Psoas muscle (tissue), 8 donors: ENCODE results near the gene TOR1B. TPM values are rescaled to one million over a fixed set of nuclear protein-coding genes. Genes with fewer than 3 reads are reported as not detected.
"Not testable (repeated sequence)": the region's sequence is repeated elsewhere in the genome, so short reads cannot be mapped to it uniquely, and the experiment has no call there.

Experiments used
- ATAC-seq, 4 donors: fragments of 200-7000 bp; cut with Tn5 transposase; one replicate each; pipeline ENCODE4 v1.9.1; 2020; ENCODE audit warnings: moderate library complexity in 3 of 4, mild to moderate bottlenecking in 2 of 4
- DNase-seq, 2 donors: peaks; one replicate each; pipeline ENCODE4 v3.0.0-alpha.2; 2020
- H3K27ac ChIP-seq: fragments of 200-600 bp; one replicate; pipeline ENCODE4 v1.8.0; 2022
- H3K27me3 ChIP-seq, 3 donors: fragments of 200-600 bp in 1 of 3; one replicate each; pipeline versions ENCODE4 v1.6.1 to v1.8.0; 2013 to 2022; ENCODE audit warnings: low read length in 2 of 3, mild to moderate bottlenecking in 2 of 3, moderate library complexity in 1 of 3; ENCODE audit not compliant: insufficient read depth in 3 of 3
- H3K36me3 ChIP-seq, 2 donors: fragments of 200-600 bp in 1 of 2; one replicate each; pipeline versions ENCODE4 v1.6.1 to v1.8.0; 2013 to 2022; ENCODE audit warnings: low read depth in 1 of 2, mild to moderate bottlenecking in 1 of 2, moderate library complexity in 1 of 2; ENCODE audit not compliant: insufficient read depth in 1 of 2
- H3K4me1 ChIP-seq: fragments of 200-600 bp; one replicate; pipeline ENCODE4 v1.8.0; 2022
- H3K4me3 ChIP-seq: fragments of 200-600 bp; one replicate; pipeline ENCODE4 v1.8.0; 2022; ENCODE audit warnings: mild to moderate bottlenecking
- H3K9me3 ChIP-seq: fragments of 200-600 bp; one replicate; pipeline ENCODE4 v1.8.0; 2022
- CTCF ChIP-seq: fragments of 200-600 bp; IDR thresholded peaks from one replicate; pipeline ENCODE4 v1.8.0; 2022; ENCODE audit warnings: antibody characterized with exemption
- WGBS, 3 donors: extraction: QIAGEN DNeasy Blood & Tissue Kit; methylation state at CpG; one replicate each; pipeline versions ENCODE4 v1.1.6 to v1.1.7; 2013; 5-methylcytosine and 5-hydroxymethylcytosine counted together
- intact Hi-C, 2 donors: fragments of 100-400 bp; cut with DNase I; formaldehyde crosslinking; loops; one replicate each; pipeline versions ENCODE4 v1.11.0 to v1.14.2; 2022
- polyA plus RNA-seq, 3 donors: library from polyadenylated mRNA; stranded (reverse); fragments of 200-250 nt; gene quantifications; one replicate each; pipeline ENCODE4 v1.2.3, GENCODE V29; 2013
- total RNA-seq, 4 donors: library from RNA; stranded (reverse); fragmentation: NEBNext Ultra II Directional in 2 of 4; extraction: Animal tissue kit (Norgen Biotek cat#: 25700) in 2 of 4; gene quantifications; one replicate each; pipeline versions ENCODE4 v1.2.1 to v1.2.4, GENCODE V29; 2021 to 2023
- donor health status: healthy with polysubstance abuse.
- donor health status: DM: no; HTN: no; CAD: no; lungs with moderate emphysema.
- donor health status: Bipolar disorder and iron deficiency.
- donor health status: healthy.
- donor health status: DM: yes; HTN: yes; CAD: no.
- donor health status: DM: no; HTN: no; CAD: no.
- donor health status: DM: no; HTN: no; CAD: no.
- donor health status: DM: yes; HTN: yes; CAD: no.

TOR1B gene
- total and polyA plus RNA-seq, 7 donors, result 13.0 to 30.1 (median 14.9) TPM

DNA sequence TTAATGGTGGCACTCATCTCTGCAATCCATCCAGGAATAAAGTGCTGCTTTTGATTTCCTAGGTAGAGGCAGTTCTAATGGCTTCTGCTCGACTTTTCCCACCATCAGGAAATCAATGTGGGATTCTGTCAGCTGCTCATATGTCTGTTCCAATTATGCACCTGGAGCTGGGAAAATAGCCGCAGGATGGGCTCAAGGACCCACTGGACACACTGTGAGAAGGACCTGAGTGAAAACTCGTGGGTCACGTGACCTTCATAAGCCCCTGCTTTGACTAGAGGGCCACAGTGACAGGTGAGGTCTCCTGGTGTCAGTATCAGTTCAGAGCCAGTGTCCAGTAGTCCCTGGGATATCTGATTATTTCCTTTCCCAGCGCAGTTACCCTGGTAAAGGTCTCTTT is 32.2 kb upstream of the TOR1B start:
- no peak overlapping the region for H3K27ac ChIP-seq
- H3K9me3 ChIP-seq, result no peaks in the 10 kb centered on the region
- intact Hi-C loops, result no loop called here
- 75 to 77% (median 76%) methylated on average over 5 of the region's 5 CpGs for WGBS, 3 donors
- H3K36me3 ChIP-seq, result no peaks in the 10 kb centered on the region
- TF ChIP-seq CTCF, result no peak
- no peak overlapping the region for H3K4me3 ChIP-seq
- H3K4me1 ChIP-seq, result no peaks in the 10 kb centered on the region
- no peak for DNase-seq
- no peak for ATAC-seq
- H3K27me3 ChIP-seq, result peaks cover 0 to 14% (median 0%) of the 10 kb centered on the region in 3 donors

DNA sequence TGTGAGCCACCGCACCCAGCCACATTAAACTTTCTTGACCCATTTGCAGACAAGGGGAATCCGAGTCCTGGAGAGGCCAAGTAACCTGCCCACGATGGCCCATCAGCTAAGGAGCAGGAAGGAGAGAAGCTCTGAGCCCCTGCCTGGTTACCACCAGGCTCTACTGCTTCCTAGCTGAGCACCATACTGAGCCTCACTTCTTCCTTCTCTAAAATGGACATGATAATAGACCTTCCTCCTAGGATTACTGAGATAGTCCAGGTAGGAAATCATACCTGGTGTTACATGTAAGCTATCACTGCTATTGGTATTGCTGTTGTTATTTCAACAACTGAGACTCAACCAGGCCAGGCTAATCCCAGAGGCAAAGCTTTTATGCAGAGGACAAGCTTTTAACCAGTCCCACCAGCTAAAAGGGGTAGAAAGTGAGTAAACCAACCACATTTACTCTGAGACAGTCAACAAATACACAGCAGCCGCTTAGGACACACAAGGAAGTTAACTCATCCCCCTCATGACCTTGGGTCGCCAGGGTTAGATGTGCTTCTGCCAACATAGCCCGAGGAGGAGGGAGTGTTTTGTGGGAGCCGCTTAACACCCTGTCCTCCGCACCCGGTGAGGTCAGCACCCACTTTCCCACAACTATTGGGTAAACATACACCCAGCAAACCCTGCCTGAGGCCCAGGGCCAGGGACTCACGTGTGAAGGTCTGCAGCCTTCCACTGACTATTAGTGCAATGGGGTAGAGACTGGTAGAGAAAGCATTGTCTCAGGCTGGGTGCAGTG is 29.5 kb upstream of the TOR1B start:
- Histone ChIP-seq H3K4me1 (no peaks in the 10 kb centered on the region), H3K36me3 (no peaks in the 10 kb centered on the region), H3K27me3 (peaks cover 0 to 22% (median 0%) of the 10 kb centered on the region in 3 donors), H3K9me3 (no peaks in the 10 kb centered on the region), H3K4me3 (no peak overlapping the region), H3K27ac (no peak overlapping the region)
- whole genome bisulfite sequencing, 3 donors, result 75 to 77% (median 76%) methylated on average over 10 of the region's 10 CpGs
- no peak for TF ChIP-seq CTCF
- intact Hi-C loops, result no loop called here
- DNase-seq, result peak; percentile 54 to 63
- no peak for ATAC-seq

- H3K4me1 ChIP-seq, result no peaks in the 10 kb centered on the region
- 40 to 46% (median 41%) methylated on average over 20 of the region's 20 CpGs for WGBS, 3 donors
- no peak overlapping the region for H3K4me3 ChIP-seq
- H3K27me3 ChIP-seq, result peaks cover 0 to 22% (median 0%) of the 10 kb centered on the region in 3 donors
- H3K27ac ChIP-seq, result no peak overlapping the region
- DNase-seq (no peak), ATAC-seq (no peak)
- no peaks in the 10 kb centered on the region for H3K36me3 ChIP-seq
- H3K9me3 ChIP-seq, result no peaks in the 10 kb centered on the region
- intact Hi-C loops, result no loop called here
- TF ChIP-seq CTCF, result no peak
Observed at GRCh38 chr9:129774791-129775447, 28.1 kb upstream of the TOR1B start.

GRCh38 chr9:129775448-129775798 is 27.6 kb upstream of the TOR1B start:
- Histone ChIP-seq H3K4me3 (no peak overlapping the region), H3K27ac (no peak overlapping the region), H3K9me3 (no peaks in the 10 kb centered on the region), H3K36me3 (no peaks in the 10 kb centered on the region), H3K4me1 (no peaks in the 10 kb centered on the region), H3K27me3 (peaks cover 0 to 22% (median 0%) of the 10 kb centered on the region in 3 donors)
- no peak for ATAC-seq
- DNase-seq, result no peak
- intact Hi-C loops, result no loop called here
- no peak for TF ChIP-seq CTCF
- 19 to 28% (median 27%) methylated on average over 2 of the region's 2 CpGs for WGBS, 3 donors

DNA sequence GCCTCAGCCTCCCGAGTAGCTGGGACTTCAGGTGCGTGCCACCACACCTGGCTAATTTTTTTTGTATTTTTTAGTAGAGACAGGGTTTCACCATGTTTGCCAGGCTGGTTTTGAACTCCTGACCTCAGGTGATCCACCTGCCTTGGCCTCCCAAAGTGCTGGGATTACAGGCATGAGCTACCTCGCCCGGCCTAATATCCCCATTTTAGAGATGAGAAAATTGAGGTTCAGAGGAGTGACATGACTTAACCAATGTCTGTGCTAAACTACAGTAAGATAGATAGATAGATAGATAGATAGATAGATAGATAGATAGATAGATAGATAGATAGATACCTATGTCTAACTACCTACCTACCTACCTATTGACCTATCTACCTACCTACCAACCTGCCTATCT is 26.9 kb upstream of the TOR1B start:
- intact Hi-C loops, DNase-seq, H3K27ac ChIP-seq, H3K36me3 ChIP-seq, ATAC-seq, H3K4me3 ChIP-seq, H3K4me1 ChIP-seq, H3K9me3 ChIP-seq: not testable (repeated sequence)
- 82 to 91% (median 86%) methylated on average over 4 of the region's 4 CpGs for WGBS, 3 donors
- H3K27me3 ChIP-seq, result peaks cover 0 to 22% (median 0%) of the 10 kb centered on the region in 3 donors
